Testis (tissue), 2 donors: Measurements from ENCODE around the gene CBX3.
"Not testable (repeated sequence)": the region's sequence is repeated elsewhere in the genome, so short reads cannot be mapped to it uniquely, and the experiment has no call there.

ENCODE experiments used
- POLR2A ChIP-seq: fragments of 450-650 bp; IDR thresholded peaks from one replicate; pipeline ENCODE4 v1.6.1; 2017; ENCODE audit warnings: antibody characterized with exemption, mild to moderate bottlenecking, moderate library complexity
- TF ChIP-seq, protein P1 (sequence below), 3 experiments: fragments of 450-650 bp in 2 of 3; fragments of 200-600 bp in 1 of 3; sonication (generic) in 1 of 3; IDR thresholded peaks; one replicate each; pipeline ENCODE4 v1.5.1; 2016 to 2019; ENCODE audit warnings: antibody characterized with exemption in 3 of 3, mild to moderate bottlenecking in 2 of 3, moderate library complexity in 1 of 3

DNA sequence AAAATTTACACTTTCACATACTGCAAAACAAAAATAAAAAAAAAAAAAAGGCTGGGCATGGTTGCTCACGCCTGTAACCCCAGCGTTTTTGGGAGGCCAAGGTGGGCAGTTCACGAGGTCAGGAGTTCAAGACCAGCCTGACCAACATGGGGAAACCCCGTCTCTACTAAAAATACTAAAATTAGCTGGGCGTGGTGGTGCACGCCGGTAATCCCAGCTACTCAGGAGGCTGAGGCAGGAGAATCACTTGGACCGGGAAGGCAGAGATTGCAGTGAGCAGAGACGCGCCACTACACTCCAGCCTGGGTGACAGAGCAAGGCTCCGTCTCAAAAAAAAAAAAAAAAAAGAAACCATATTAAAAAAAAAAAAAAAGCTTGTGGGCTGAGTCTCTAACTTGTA is 6.8 kb upstream of the CBX3 start:
- TF ChIP-seq, protein P1, sequence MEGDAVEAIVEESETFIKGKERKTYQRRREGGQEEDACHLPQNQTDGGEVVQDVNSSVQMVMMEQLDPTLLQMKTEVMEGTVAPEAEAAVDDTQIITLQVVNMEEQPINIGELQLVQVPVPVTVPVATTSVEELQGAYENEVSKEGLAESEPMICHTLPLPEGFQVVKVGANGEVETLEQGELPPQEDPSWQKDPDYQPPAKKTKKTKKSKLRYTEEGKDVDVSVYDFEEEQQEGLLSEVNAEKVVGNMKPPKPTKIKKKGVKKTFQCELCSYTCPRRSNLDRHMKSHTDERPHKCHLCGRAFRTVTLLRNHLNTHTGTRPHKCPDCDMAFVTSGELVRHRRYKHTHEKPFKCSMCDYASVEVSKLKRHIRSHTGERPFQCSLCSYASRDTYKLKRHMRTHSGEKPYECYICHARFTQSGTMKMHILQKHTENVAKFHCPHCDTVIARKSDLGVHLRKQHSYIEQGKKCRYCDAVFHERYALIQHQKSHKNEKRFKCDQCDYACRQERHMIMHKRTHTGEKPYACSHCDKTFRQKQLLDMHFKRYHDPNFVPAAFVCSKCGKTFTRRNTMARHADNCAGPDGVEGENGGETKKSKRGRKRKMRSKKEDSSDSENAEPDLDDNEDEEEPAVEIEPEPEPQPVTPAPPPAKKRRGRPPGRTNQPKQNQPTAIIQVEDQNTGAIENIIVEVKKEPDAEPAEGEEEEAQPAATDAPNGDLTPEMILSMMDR (IDR thresholded peaks at IDR 0.05), result not testable (repeated sequence)
- not testable (repeated sequence) for TF ChIP-seq POLR2A
